CD4-positive, alpha-beta T cell (primary cell): ENCODE measurements around the gene APOB. TPM values are rescaled to one million over a fixed set of nuclear protein-coding genes. Genes with fewer than 3 reads are reported as not detected.

Experiments used
- ATAC-seq: fragments of 200-7000 bp; cut with Tn5 transposase; one replicate; pipeline ENCODE4 v1.10.0; 2022; ENCODE audit warnings: mild to moderate bottlenecking; ENCODE audit not compliant: poor library complexity
- CTCF ChIA-PET: fragments of 350-600 bp; sonication (Branson Sonifier 250); formaldehyde crosslinking; loops from one replicate; lab custom pipeline; 2021; ENCODE audit warnings: antibody characterized with exemption, inconsistent platforms; lab: Charles Lee
- POLR2A ChIA-PET: fragments of 350-600 bp; sonication (Branson Sonifier 250); formaldehyde crosslinking; loops from one replicate; lab custom pipeline; 2021; ENCODE audit warnings: antibody characterized with exemption, inconsistent platforms; lab: Charles Lee
- DNase-seq, 14 experiments: peaks; one replicate each; pipeline ENCODE4 v3.0.0-alpha.2; 2013 to 2020; ENCODE audit warnings: mixed read lengths in 2 of 14
- H3K27ac ChIP-seq, 2 donors: one replicate each; pipeline versions ENCODE4 v1.5.1 to v1.7.0; 2013; ENCODE audit warnings: low read length in 2 of 2, low read depth in 1 of 2, mild to moderate bottlenecking in 1 of 2
- H3K27me3 ChIP-seq, 2 experiments: 1 replicate in 1 of 2; 2 replicates in 1 of 2; pipeline versions ENCODE4 v1.6.1 to v1.7.0; 2013; ENCODE audit warnings: low read length in 2 of 2, control low read depth in 1 of 2, mild to moderate bottlenecking in 1 of 2, moderate library complexity in 1 of 2; ENCODE audit not compliant: insufficient read depth in 2 of 2, control insufficient read depth in 1 of 2
- H3K36me3 ChIP-seq: one replicate; pipeline ENCODE4 v1.6.1; 2013; ENCODE audit warnings: low read length, control low read depth; ENCODE audit not compliant: insufficient read depth
- H3K4me1 ChIP-seq: one replicate; pipeline ENCODE4 v1.6.1; 2013; ENCODE audit warnings: low read length, control low read depth; ENCODE audit not compliant: insufficient read depth
- H3K4me3 ChIP-seq: one replicate; pipeline ENCODE4 v1.5.1; 2013; ENCODE audit warnings: mild to moderate bottlenecking, low read length, moderate library complexity
- H3K9me3 ChIP-seq, 2 experiments: 1 replicate in 1 of 2; 2 replicates in 1 of 2; pipeline versions ENCODE4 v1.6.1 to v1.7.0; 2013; ENCODE audit warnings: low read length in 2 of 2, mild to moderate bottlenecking in 2 of 2, control low read depth in 1 of 2, moderate library complexity in 1 of 2; ENCODE audit not compliant: control insufficient read depth in 1 of 2, insufficient read depth in 1 of 2
- H3K27ac Mint-ChIP-seq: one replicate; pipeline ENCODE4 v1.8.0; 2020; ENCODE audit warnings: mixed read lengths
- H3K27me3 Mint-ChIP-seq: one replicate; pipeline ENCODE4 v1.8.0; 2021; ENCODE audit warnings: mixed read lengths
- H3K36me3 Mint-ChIP-seq: one replicate; pipeline ENCODE4 v1.8.0; 2021; ENCODE audit warnings: low read depth, mixed read lengths
- H3K4me1 Mint-ChIP-seq: one replicate; pipeline ENCODE4 v1.8.0; 2021; ENCODE audit warnings: low read depth, mixed read lengths
- H3K4me3 Mint-ChIP-seq: one replicate; pipeline ENCODE4 v1.8.0; 2020; ENCODE audit warnings: mild to moderate bottlenecking, mixed read lengths
- H3K9me3 Mint-ChIP-seq: one replicate; pipeline ENCODE4 v1.8.0; 2020; ENCODE audit warnings: mixed read lengths
- intact Hi-C, 2 experiments: fragments of 100-400 bp; cut with DNase I in 1 of 2; cut with micrococcal nuclease in 1 of 2; formaldehyde crosslinking; loops; one replicate each; pipeline versions ENCODE4 v1.15.1 to v1.9.0; 2023 to 2025; cut with DNase I, micrococcal nuclease
- total RNA-seq, 174 experiments: library from RNA in 2 of 174; stranded (reverse) in 2 of 174; gene quantifications; one replicate each; pipeline ENCODE4 v1.2.3 and lab custom pipeline; 2021 to 2026
- TF ChIP-seq, protein P1 (sequence below): fragments of 200-600 bp; IDR thresholded peaks from one replicate; pipeline ENCODE4 v1.8.0; 2022; ENCODE audit warnings: antibody characterized with exemption, mild to moderate bottlenecking

APOB gene
- total RNA-seq, 2 experiments from 2014 or later: not detected

DNA sequence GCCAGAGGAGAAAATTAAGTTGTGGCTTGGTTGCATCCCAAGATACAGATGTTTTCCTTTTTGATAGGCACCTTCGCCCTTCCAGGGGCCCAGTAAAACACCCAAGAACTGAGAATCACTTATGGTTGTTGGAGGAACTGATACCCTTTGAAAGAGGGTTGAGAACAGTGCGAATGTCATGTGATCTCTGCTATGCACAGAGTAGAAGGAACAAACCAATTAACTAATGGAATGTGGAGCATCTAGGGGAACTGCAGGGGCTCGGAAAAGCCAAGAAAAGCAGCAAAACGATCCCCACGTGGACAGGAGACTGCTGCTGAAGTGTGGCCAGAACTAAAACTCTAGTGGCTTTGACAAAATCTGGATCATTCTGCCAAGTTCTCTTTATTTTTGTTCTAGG, 58.8 kb downstream of the APOB start:
- intact Hi-C loops: no loop called here
- no peaks in the 10 kb centered on the region for H3K36me3 ChIP-seq
- Mint-ChIP-seq H3K36me3 (no peaks in the 10 kb centered on the region), H3K27ac (no peak overlapping the region), H3K9me3 (no peaks in the 10 kb centered on the region), H3K4me1 (no peaks in the 10 kb centered on the region), H3K27me3 (peaks cover 11% of the 10 kb centered on the region), H3K4me3 (no peak overlapping the region)
- H3K27me3 ChIP-seq: peaks cover 3 to 4% of the 10 kb centered on the region in 2 experiments
- POLR2A ChIA-PET: no interaction called here
- no peak for DNase-seq
- no peak overlapping the region for H3K4me3 ChIP-seq
- H3K4me1 ChIP-seq: no peaks in the 10 kb centered on the region
- no peak for ATAC-seq
- CTCF ChIA-PET: no interaction called here
- H3K27ac ChIP-seq: no peak overlapping the region
- TF ChIP-seq, protein P1, sequence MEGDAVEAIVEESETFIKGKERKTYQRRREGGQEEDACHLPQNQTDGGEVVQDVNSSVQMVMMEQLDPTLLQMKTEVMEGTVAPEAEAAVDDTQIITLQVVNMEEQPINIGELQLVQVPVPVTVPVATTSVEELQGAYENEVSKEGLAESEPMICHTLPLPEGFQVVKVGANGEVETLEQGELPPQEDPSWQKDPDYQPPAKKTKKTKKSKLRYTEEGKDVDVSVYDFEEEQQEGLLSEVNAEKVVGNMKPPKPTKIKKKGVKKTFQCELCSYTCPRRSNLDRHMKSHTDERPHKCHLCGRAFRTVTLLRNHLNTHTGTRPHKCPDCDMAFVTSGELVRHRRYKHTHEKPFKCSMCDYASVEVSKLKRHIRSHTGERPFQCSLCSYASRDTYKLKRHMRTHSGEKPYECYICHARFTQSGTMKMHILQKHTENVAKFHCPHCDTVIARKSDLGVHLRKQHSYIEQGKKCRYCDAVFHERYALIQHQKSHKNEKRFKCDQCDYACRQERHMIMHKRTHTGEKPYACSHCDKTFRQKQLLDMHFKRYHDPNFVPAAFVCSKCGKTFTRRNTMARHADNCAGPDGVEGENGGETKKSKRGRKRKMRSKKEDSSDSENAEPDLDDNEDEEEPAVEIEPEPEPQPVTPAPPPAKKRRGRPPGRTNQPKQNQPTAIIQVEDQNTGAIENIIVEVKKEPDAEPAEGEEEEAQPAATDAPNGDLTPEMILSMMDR: no peak
- H3K9me3 ChIP-seq: no peaks in the 10 kb centered on the region

DNA sequence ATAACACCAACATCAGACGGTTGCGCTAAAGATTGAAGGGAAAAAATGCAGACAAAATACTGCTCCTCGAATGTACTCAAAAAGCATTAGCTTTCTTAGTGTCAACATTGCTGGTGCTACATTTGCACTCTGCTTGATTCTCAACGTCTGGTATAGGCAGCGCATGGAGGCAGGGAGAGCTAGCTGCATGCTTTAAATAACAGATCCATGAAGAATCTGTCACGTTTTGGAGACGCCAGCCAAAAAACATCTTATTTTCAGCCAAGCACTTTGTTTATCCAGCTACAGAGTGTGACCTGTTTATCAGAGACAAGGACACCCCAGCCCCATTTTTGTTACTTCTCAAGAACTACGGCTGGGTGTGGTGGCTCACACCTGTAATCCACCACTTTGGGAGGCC, 59.5 kb downstream of the APOB start:
- TF ChIP-seq, protein P1: no peak
- H3K36me3 ChIP-seq: no peaks in the 10 kb centered on the region
- no peaks in the 10 kb centered on the region for H3K9me3 ChIP-seq
- H3K4me1 Mint-ChIP-seq: no peaks in the 10 kb centered on the region
- H3K27me3 Mint-ChIP-seq: peaks cover 11% of the 10 kb centered on the region
- H3K9me3 Mint-ChIP-seq: no peaks in the 10 kb centered on the region
- ChIA-PET POLR2A (no interaction called here), CTCF (no interaction called here)
- H3K27ac Mint-ChIP-seq: no peak overlapping the region
- peaks cover 3 to 4% of the 10 kb centered on the region in 2 experiments for H3K27me3 ChIP-seq
- ATAC-seq (no peak), DNase-seq (no peak)
- no peak overlapping the region for H3K4me3 ChIP-seq
- no peaks in the 10 kb centered on the region for H3K36me3 Mint-ChIP-seq
- H3K4me1 ChIP-seq: no peaks in the 10 kb centered on the region
- intact Hi-C loops: no loop called here
- no peak overlapping the region for H3K4me3 Mint-ChIP-seq
- H3K27ac ChIP-seq: no peak overlapping the region

- no peak for ATAC-seq
- Histone ChIP-seq H3K4me3 (no peak overlapping the region), H3K27me3 (peaks cover 3 to 4% of the 10 kb centered on the region in 2 experiments), H3K36me3 (no peaks in the 10 kb centered on the region), H3K9me3 (no peaks in the 10 kb centered on the region), H3K4me1 (no peaks in the 10 kb centered on the region), H3K27ac (no peak overlapping the region)
- Mint-ChIP-seq H3K4me1 (no peaks in the 10 kb centered on the region), H3K27ac (no peak overlapping the region), H3K36me3 (no peaks in the 10 kb centered on the region), H3K9me3 (no peaks in the 10 kb centered on the region), H3K4me3 (no peak overlapping the region), H3K27me3 (peaks cover 11% of the 10 kb centered on the region)
- intact Hi-C loops: no loop called here
- DNase-seq: no peak
- TF ChIP-seq, protein P1: no peak
- POLR2A ChIA-PET: no interaction called here
- CTCF ChIA-PET: no interaction called here
Observed at GRCh38 chr2:20983844-20984243, 60.0 kb downstream of the APOB start.
